MM.1S (cell line): ENCODE measurements around the gene NFE2L3.

Experiments used
- DNase-seq: peaks from one replicate; pipeline ENCODE4 v3.0.0-alpha.2; 2015
- H2AFZ ChIP-seq: fragments of 300-600 bp; sonication (generic); 2 replicates; pipeline ENCODE4 v1.6.0; 2016; ENCODE audit warnings: antibody characterized with exemption, low read length
- H3F3A ChIP-seq: fragments of 300-600 bp; sonication (generic); 2 replicates; pipeline ENCODE4 v1.6.1; 2016; ENCODE audit warnings: mild to moderate bottlenecking, antibody characterized with exemption, low read length, moderate library complexity, mixed read lengths; ENCODE audit not compliant: insufficient read depth
- H3K27ac ChIP-seq: fragments of 300-600 bp; sonication (generic); 2 replicates; pipeline ENCODE4 v1.5.1; 2016; ENCODE audit warnings: mild to moderate bottlenecking, low read length
- H3K27me3 ChIP-seq: fragments of 300-600 bp; sonication (generic); replicated peaks from 2 replicates; pipeline ENCODE4 v1.6.0; 2016; ENCODE audit warnings: low read length; ENCODE audit not compliant: insufficient read depth
- H3K36me3 ChIP-seq: fragments of 300-600 bp; sonication (generic); replicated peaks from 2 replicates; pipeline ENCODE4 v1.6.1; 2016; ENCODE audit warnings: mild to moderate bottlenecking, low read length, mixed read lengths; ENCODE audit not compliant: insufficient read depth
- H3K4me1 ChIP-seq: fragments of 300-600 bp; sonication (generic); 2 replicates; pipeline ENCODE4 v1.6.1; 2016; ENCODE audit warnings: low read length, mixed read lengths
- H3K4me2 ChIP-seq: fragments of 300-600 bp; sonication (generic); 2 replicates; pipeline ENCODE4 v1.6.0; 2016; ENCODE audit warnings: low read depth, low read length
- H3K4me3 ChIP-seq: fragments of 300-600 bp; sonication (generic); 2 replicates; pipeline ENCODE4 v1.5.1; 2016; ENCODE audit warnings: low read length, mixed read lengths
- H3K79me2 ChIP-seq: fragments of 300-600 bp; sonication (generic); 2 replicates; pipeline ENCODE4 v1.6.1; 2016; ENCODE audit warnings: mixed run types, low read length, mixed read lengths
- H3K9ac ChIP-seq: fragments of 300-600 bp; sonication (generic); 2 replicates; pipeline ENCODE4 v1.6.1; 2016; ENCODE audit warnings: low read length, mixed read lengths
- H3K9me2 ChIP-seq: fragments of 300-600 bp; sonication (generic); replicated peaks from 2 replicates; pipeline ENCODE4 v1.6.1; 2016; ENCODE audit warnings: mild to moderate bottlenecking, low read length, mixed read lengths; ENCODE audit not compliant: insufficient read depth
- H3K9me3 ChIP-seq: fragments of 300-600 bp; sonication (generic); replicated peaks from 2 replicates; pipeline ENCODE4 v1.6.1; 2016; ENCODE audit warnings: mild to moderate bottlenecking, low read length, mixed read lengths; ENCODE audit not compliant: insufficient read depth
- H4K20me1 ChIP-seq: fragments of 300-600 bp; sonication (generic); 2 replicates; pipeline ENCODE4 v1.6.1; 2016; ENCODE audit warnings: mild to moderate bottlenecking, low read length, moderate library complexity, mixed read lengths; ENCODE audit not compliant: insufficient read depth
- EZH2 ChIP-seq: fragments of 300-600 bp; sonication (generic); optimal IDR thresholded peaks from 2 replicates; pipeline ENCODE3; 2017; ENCODE audit warnings: low read depth, mild to moderate bottlenecking, antibody characterized with exemption, low read length, mixed read lengths
- EZH2phosphoT487 ChIP-seq: fragments of 300-600 bp; sonication (generic); IDR thresholded peaks from 2 replicates; pipeline ENCODE4 v1.6.1; 2018; ENCODE audit warnings: antibody characterized with exemption, low read length
- TF ChIP-seq, protein P1 (sequence below): fragments of 300-600 bp; sonication (generic); IDR thresholded peaks from 2 replicates; pipeline ENCODE4 v1.5.1; 2016; ENCODE audit warnings: antibody characterized with exemption, low read length, mixed read lengths

Gene NFE2L3

DNA sequence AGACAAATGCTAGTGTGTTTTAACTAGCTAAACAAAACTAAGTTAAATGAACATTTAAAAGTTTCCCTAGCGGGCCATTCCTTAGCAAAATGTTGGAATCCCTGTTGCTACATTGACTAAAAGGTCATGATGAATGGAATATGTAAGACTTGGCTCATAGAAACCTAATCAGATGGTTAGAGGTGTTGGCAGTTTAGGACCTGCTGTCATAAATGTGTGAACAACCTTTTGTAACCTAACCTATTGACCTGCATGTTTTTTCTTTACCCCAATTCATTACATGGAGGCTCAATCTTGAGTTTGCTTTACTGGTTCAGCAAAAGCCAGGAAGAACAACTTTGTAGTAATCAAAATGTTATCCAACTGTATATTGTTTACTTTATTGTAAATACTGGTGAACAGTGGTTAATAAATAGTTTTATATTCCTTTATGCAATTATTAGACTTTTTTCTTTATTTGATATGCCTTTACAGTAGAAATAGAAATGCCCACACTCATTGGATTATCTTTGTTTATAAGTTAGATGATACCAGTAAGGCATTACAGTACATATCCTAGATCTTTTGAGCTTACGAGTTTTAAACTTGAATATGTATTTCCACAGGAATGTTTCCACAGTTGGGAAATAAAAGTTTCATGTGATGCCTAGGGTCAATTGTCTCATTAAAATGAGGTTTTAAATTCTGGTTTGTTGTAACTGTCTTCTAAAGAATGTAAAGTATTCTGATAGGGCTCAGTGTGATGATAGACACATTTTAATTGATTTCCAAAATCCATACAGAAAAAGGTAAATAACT lies 61.1 kb downstream of the NFE2L3 start:
- H3K9ac ChIP-seq, result no peak overlapping the region
- H3K36me3 ChIP-seq, result peaks cover 14% of the 10 kb centered on the region
- H3K9me2 ChIP-seq, result no peaks in the 10 kb centered on the region
- no peaks in the 10 kb centered on the region for H3K4me1 ChIP-seq
- TF ChIP-seq EZH2, result no peak
- TF ChIP-seq, protein P1, sequence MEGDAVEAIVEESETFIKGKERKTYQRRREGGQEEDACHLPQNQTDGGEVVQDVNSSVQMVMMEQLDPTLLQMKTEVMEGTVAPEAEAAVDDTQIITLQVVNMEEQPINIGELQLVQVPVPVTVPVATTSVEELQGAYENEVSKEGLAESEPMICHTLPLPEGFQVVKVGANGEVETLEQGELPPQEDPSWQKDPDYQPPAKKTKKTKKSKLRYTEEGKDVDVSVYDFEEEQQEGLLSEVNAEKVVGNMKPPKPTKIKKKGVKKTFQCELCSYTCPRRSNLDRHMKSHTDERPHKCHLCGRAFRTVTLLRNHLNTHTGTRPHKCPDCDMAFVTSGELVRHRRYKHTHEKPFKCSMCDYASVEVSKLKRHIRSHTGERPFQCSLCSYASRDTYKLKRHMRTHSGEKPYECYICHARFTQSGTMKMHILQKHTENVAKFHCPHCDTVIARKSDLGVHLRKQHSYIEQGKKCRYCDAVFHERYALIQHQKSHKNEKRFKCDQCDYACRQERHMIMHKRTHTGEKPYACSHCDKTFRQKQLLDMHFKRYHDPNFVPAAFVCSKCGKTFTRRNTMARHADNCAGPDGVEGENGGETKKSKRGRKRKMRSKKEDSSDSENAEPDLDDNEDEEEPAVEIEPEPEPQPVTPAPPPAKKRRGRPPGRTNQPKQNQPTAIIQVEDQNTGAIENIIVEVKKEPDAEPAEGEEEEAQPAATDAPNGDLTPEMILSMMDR, result no peak
- no peak overlapping the region for H3K4me2 ChIP-seq
- H4K20me1 ChIP-seq, result 0 out of 2 replicates have a peak, but pooled peaks cover 5% of the 10 kb centered on the region
- no peak overlapping the region for H3K4me3 ChIP-seq
- no peaks in the 10 kb centered on the region for H3K9me3 ChIP-seq
- H3K27me3 ChIP-seq, result no peaks in the 10 kb centered on the region
- peaks cover 11% of the 10 kb centered on the region; the same call in 1 of the 2 replicates for H3F3A ChIP-seq
- H2AFZ ChIP-seq, result no peak overlapping the region
- no peak overlapping the region for H3K27ac ChIP-seq
- peaks cover 28% of the 10 kb centered on the region for H3K79me2 ChIP-seq
- no peak for DNase-seq

DNA sequence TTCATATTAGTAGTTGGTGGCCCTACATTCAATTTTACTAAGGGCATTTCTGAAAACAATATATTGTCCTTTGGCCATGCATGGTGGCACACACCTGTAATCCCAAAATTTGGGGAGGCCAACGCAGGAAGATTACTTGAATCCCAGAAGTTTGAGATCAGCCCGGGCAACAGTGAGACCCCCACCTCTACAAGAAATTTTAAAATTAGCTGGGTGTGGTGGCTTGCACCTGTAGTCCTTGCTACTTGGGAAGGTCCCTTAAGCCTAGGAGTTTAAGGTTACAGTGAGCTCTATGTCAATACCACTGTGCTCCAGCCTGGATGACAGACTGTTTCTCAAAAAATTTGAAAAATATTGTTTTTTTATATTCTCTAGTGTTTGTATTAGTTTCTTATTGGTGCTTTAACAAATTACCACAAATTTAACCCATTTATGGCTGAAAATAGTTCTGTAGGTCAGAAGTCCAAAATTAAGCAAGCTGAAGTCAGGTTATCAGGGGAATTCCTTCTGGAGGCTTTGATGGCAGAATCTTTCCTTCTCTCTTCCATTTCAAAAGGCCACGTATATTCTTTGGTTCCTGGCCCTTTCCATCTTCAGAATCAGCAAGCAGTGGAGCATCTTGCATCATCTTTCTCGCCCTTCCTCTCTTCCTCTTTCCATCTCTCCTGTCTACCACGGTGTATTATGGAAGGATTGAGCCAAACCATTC lies 62.0 kb downstream of the NFE2L3 start:
- H4K20me1 ChIP-seq, result 0 out of 2 replicates have a peak, but pooled peaks cover 5% of the 10 kb centered on the region
- no peak overlapping the region for H3K27ac ChIP-seq
- H3K36me3 ChIP-seq, result peaks cover 10% of the 10 kb centered on the region
- no peaks in the 10 kb centered on the region for H3K27me3 ChIP-seq
- no peak for TF ChIP-seq EZH2phosphoT487
- TF ChIP-seq, protein P1, result no peak
- no peaks in the 10 kb centered on the region for H3K9me3 ChIP-seq
- H3K4me2 ChIP-seq, result no peak overlapping the region
- peaks cover 24% of the 10 kb centered on the region for H3K79me2 ChIP-seq
- H3K9me2 ChIP-seq, result no peaks in the 10 kb centered on the region
- no peak overlapping the region for H2AFZ ChIP-seq
- no peak overlapping the region for H3K4me3 ChIP-seq
- no peak overlapping the region for H3K9ac ChIP-seq
- DNase-seq, result no peak
- no peaks in the 10 kb centered on the region for H3K4me1 ChIP-seq
- H3F3A ChIP-seq, result peaks cover 11% of the 10 kb centered on the region; the same call in 1 of the 2 replicates

DNA sequence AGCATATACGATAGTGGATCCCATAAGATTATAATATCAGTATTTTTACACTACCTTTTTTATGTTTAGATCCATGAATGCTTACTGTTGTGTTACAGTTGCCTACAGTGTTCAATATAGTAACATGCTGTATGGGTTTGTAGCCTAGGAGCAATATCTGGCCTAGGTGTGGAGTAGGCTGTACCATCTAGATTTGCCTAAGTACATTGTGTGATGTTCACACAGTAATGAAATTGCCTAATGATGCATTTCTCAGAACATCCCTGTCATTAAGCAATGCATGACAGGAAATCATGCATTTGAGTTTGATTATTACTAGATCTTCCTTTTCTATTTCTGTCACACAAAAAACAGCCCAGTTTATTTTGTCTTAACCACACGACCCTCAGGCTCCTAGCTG lies 64.1 kb downstream of the NFE2L3 start:
- TF ChIP-seq EZH2, result no peak
- TF ChIP-seq, protein P1, result no peak
- TF ChIP-seq EZH2phosphoT487, result no peak
- Histone ChIP-seq H3K4me3 (no peak overlapping the region), H3F3A (peaks cover 11% of the 10 kb centered on the region; the same call in 1 of the 2 replicates), H4K20me1 (0 out of 2 replicates have a peak, but pooled peaks cover 5% of the 10 kb centered on the region), H3K9ac (no peak overlapping the region), H3K27ac (no peak overlapping the region), H3K9me3 (no peaks in the 10 kb centered on the region), H3K27me3 (no peaks in the 10 kb centered on the region), H3K36me3 (no peaks in the 10 kb centered on the region; the same call in 1 of the 2 replicates), H2AFZ (no peak overlapping the region), H3K4me2 (no peak overlapping the region), H3K9me2 (no peaks in the 10 kb centered on the region), H3K4me1 (no peaks in the 10 kb centered on the region), H3K79me2 (0 out of 2 replicates have a peak, but pooled peaks cover 6% of the 10 kb centered on the region)
- DNase-seq, result no peak
